ENCODE measurements around the gene TBX1.
A peak's percentile ranks its signal among the peaks of the same experiment; 100 is the strongest.

Gene TBX1

GRCh38 chr22:19731361-19732135 lies 29.0 kb upstream of the TBX1 start:
- Histone ChIP-seq H3K4me1 (ENCODE audit: insufficient read depth, low read length) (peaks cover 13% of the 10 kb centered on the region), H3K9ac (ENCODE audit: low read depth, low read length) (no peak overlapping the region; the same call in 1 of the 2 replicates), H2AFZ (ENCODE audit: low read depth, low read length) (no peak overlapping the region; the same call in 1 of the 2 replicates), H4K20me1 (ENCODE audit: insufficient read depth, low read length) (no peaks in the 10 kb centered on the region), H3K4me2 (ENCODE audit: insufficient read depth, low read length) (peak overlapping the region; percentile 91), H3K36me3 (ENCODE audit: insufficient read depth, low read length) (no peaks in the 10 kb centered on the region), H3K9me3 (ENCODE audit: insufficient read depth, low read length, severe bottlenecking) (no peaks in the 10 kb centered on the region), H3K4me3 (ENCODE audit: low read depth in 1 of 2, low read length in 2 of 2) (peak overlapping the region in 1 of 2 experiments; percentile 65; a peak in 1 of 4 replicates), H3K79me2 (ENCODE audit: insufficient read depth, low read length) (no peaks in the 10 kb centered on the region), H3K27me3 (ENCODE audit: insufficient read depth, low read length, poor library complexity) (no peaks in the 10 kb centered on the region), H3K27ac (ENCODE audit: low read length) (no peak overlapping the region)
- DNase-seq (no peak), ATAC-seq (ENCODE audit: insufficient read depth, low read depth) (no peak)
- TF ChIP-seq EZH2 (IDR thresholded peaks at IDR 0.05; ENCODE audit: borderline replicate concordance, low read depth, low read length, severe bottlenecking), result no peak
- TF ChIP-seq, protein P1, sequence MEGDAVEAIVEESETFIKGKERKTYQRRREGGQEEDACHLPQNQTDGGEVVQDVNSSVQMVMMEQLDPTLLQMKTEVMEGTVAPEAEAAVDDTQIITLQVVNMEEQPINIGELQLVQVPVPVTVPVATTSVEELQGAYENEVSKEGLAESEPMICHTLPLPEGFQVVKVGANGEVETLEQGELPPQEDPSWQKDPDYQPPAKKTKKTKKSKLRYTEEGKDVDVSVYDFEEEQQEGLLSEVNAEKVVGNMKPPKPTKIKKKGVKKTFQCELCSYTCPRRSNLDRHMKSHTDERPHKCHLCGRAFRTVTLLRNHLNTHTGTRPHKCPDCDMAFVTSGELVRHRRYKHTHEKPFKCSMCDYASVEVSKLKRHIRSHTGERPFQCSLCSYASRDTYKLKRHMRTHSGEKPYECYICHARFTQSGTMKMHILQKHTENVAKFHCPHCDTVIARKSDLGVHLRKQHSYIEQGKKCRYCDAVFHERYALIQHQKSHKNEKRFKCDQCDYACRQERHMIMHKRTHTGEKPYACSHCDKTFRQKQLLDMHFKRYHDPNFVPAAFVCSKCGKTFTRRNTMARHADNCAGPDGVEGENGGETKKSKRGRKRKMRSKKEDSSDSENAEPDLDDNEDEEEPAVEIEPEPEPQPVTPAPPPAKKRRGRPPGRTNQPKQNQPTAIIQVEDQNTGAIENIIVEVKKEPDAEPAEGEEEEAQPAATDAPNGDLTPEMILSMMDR (IDR thresholded peaks at IDR 0.05; ENCODE audit: borderline replicate concordance, extremely low read depth, low read length, poor library complexity, severe bottlenecking), result no peak

DNA sequence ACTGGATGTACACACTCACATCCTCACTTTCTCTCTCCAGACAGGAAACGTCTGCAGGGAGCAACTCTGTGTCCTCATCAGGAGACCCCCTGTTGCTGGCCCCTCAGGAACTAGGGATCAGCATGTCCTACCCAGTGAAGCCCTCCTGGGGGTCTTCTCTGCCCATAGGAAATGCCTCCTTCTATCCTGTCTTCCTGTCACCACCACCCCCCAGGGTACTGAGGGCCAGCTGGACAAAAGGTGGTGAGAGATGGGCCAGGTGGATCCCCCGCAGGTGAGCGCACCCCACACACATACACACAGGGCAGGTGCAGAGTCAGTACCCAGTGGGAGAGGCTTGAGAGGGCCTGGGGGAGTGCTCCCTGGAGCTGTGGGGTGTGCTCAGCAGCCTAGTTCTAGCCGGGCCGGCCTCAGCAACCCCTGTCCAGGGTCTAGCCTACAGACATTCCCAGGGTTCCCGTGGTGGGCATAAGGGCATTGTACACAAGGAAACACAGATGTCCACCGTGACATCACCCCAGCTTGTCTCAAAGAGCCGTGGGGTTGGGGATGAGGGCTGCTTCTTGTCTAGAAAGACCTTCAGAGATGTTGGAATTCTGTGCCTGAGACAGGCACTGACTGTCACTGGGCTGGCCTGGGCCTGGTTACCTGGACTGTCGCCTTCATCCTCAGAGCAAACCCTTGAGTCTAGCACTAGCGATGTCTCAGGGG lies 28.0 kb upstream of the TBX1 start:
- Histone ChIP-seq H3K9ac (ENCODE audit: low read depth, low read length) (no peak overlapping the region), H3K27me3 (ENCODE audit: insufficient read depth, low read length, poor library complexity) (no peaks in the 10 kb centered on the region), H4K20me1 (ENCODE audit: insufficient read depth, low read length) (no peaks in the 10 kb centered on the region), H3K27ac (ENCODE audit: low read length) (no peak overlapping the region), H3K36me3 (ENCODE audit: insufficient read depth, low read length) (no peaks in the 10 kb centered on the region), H2AFZ (ENCODE audit: low read depth, low read length) (no peak overlapping the region), H3K4me1 (ENCODE audit: insufficient read depth, low read length) (peaks cover 13% of the 10 kb centered on the region), H3K4me3 (ENCODE audit: low read depth in 1 of 2, low read length in 2 of 2) (no peak overlapping the region), H3K79me2 (ENCODE audit: insufficient read depth, low read length) (no peaks in the 10 kb centered on the region), H3K4me2 (ENCODE audit: insufficient read depth, low read length) (no peak overlapping the region), H3K9me3 (ENCODE audit: insufficient read depth, low read length, severe bottlenecking) (no peaks in the 10 kb centered on the region)
- DNase-seq (no peak), ATAC-seq (ENCODE audit: insufficient read depth, low read depth) (no peak)
- no peak for TF ChIP-seq EZH2 (IDR thresholded peaks at IDR 0.05; ENCODE audit: borderline replicate concordance, low read depth, low read length, severe bottlenecking)
- TF ChIP-seq, protein P1 (IDR thresholded peaks at IDR 0.05; ENCODE audit: borderline replicate concordance, extremely low read depth, low read length, poor library complexity, severe bottlenecking), result no peak

DNA sequence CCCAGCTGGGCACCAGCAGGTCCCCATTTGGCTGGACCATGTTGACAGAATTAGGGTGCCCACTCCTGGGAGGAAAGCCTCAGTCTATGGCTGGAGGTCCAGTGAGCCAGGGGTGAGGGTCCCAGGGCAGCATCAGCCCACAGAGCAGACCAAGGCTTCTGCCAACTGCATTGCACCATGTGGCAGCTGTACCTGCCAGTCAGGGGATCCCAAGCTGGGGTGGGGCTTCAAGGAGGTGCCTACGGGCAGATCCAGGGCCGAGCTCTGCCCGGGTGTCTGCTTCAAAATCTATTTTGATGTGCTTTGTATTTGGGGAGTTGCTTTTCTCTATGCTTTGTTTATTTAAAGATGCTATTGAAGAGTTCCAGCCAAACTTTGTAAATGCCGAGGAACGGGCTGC lies 26.8 kb upstream of the TBX1 start:
- Histone ChIP-seq H3K27ac (ENCODE audit: low read length) (no peak overlapping the region), H3K4me2 (ENCODE audit: insufficient read depth, low read length) (no peak overlapping the region), H3K9me3 (ENCODE audit: insufficient read depth, low read length, severe bottlenecking) (no peaks in the 10 kb centered on the region), H4K20me1 (ENCODE audit: insufficient read depth, low read length) (no peaks in the 10 kb centered on the region), H3K79me2 (ENCODE audit: insufficient read depth, low read length) (no peaks in the 10 kb centered on the region), H2AFZ (ENCODE audit: low read depth, low read length) (no peak overlapping the region), H3K9ac (ENCODE audit: low read depth, low read length) (no peak overlapping the region), H3K4me3 (ENCODE audit: low read depth in 1 of 2, low read length in 2 of 2) (no peak overlapping the region), H3K4me1 (ENCODE audit: insufficient read depth, low read length) (peaks cover 13% of the 10 kb centered on the region), H3K36me3 (ENCODE audit: insufficient read depth, low read length) (no peaks in the 10 kb centered on the region), H3K27me3 (ENCODE audit: insufficient read depth, low read length, poor library complexity) (no peaks in the 10 kb centered on the region)
- TF ChIP-seq, protein P1 (IDR thresholded peaks at IDR 0.05; ENCODE audit: borderline replicate concordance, extremely low read depth, low read length, poor library complexity, severe bottlenecking), result no peak
- TF ChIP-seq EZH2 (IDR thresholded peaks at IDR 0.05; ENCODE audit: borderline replicate concordance, low read depth, low read length, severe bottlenecking), result no peak
- DNase-seq, result no peak
- no peak for ATAC-seq (ENCODE audit: insufficient read depth, low read depth)

All from DND-41 (cell line).